Measurements from ENCODE around the gene LINGO3.

Gene LINGO3

DNA sequence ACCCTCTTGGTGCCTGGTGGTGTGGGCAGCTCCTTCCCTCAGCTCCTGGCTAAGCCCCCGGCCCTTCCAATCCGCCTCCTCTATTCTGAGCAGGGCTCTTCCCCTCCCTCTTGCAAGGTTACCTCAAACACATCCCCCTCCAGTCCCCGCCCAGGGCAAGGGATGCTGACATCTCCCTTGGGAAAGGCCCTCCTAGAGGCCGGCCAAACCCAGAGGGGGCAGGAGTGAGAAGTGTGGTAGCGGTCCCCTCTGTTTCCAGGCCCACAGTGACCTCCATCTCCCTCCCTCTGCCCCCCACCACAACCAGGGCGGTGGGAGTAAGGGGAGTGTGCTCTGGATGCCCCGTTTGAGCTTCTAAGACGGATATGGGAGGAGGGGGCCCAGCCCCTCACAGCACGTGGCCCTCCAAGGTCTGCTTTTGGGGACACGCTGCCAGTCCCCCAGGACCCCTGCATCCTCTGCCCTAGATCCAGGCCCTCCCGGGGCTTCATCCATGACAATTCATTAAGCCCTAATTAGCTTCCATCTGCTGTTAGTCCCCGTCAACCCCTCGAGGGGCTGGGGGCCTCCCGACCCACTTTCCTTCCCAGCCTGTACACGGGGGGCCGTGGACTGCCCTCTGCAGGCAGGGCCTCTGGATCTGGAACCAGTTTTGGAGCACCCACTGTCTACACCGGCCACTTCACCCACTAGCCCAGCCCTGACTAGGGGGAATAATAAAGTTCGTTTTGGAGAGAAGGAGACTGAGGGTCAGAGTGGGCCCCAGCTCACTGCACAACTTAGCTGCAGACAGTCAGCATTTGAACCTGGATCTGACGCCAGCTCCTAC is 2.3 kb downstream of the LINGO3 start:
- no peak for DNase-seq (ENCODE audit: low spot score)

DNA sequence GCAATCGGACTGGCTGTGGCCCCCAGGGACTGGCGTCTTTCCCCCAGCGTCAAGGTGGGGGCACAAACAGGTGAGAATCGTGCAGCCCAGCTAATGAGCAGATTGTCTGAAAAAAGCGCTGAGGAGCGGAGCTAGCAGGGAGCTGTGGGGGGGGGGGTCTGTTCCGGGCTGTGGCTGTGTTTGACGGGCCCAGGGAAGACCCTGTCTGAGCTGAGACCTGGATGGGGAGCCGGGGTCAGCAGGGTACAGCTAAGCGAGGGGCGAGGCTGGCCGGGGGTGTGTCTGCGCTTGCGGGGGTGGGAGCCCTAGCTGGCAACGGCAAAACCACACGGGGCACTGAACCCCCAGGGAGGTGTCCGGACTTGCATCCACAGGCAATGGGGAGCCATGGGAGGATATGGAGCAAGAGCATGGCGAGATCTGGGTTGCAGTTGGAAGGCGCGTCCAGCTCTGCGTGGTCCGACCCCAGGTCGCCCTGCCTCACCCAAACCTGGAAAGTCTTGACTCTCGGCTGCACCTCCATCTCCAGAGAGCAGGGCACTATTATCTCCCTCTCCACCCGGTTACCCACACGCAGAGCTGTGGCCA is 4.6 kb downstream of the LINGO3 start:
- DNase-seq (ENCODE audit: low spot score): no peak

DNA sequence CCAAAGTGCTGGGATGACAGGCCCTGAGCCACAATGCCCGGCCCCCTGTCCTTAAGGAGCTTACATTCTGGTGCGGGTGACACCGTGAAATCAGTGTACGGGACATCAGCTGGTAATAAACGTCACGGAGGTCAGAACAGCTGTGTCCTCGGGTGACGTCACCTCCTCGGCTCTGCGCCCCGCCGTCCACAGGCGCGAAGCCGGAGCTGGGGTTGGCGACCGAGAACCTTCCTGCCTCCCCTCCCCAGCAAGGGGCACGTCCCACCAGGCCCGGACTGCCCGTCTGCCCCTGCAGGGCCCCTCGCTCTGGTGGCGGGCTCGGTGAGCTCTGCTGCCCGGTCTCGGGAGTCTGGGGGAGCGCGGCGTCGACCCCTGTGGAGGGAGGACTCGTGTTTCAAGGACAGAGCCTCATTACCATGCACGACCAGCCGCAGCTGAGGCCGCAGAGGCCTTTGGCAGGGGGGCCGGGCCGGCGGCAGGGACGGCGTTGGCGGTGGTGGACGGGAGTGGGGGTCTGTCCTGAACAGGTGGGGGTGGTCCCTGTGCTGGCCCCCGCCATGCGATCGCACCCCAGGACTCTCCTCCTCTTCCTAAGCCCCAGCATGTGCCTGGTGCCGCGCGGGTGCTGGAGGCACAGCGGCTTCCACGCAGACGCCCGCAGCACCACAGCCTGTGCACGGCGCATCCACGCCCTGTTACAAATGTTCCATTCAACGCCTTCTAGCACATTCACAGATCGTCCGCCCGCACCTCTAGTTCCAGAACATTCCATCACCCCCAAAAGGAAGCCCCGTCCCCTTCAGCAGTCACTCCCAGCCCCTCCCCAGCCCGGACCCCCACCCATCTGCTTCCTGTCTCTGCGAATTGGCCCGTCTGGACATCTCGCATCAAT is 5.4 kb downstream of the LINGO3 start:
- no peak for DNase-seq (ENCODE audit: low spot score)

DNA sequence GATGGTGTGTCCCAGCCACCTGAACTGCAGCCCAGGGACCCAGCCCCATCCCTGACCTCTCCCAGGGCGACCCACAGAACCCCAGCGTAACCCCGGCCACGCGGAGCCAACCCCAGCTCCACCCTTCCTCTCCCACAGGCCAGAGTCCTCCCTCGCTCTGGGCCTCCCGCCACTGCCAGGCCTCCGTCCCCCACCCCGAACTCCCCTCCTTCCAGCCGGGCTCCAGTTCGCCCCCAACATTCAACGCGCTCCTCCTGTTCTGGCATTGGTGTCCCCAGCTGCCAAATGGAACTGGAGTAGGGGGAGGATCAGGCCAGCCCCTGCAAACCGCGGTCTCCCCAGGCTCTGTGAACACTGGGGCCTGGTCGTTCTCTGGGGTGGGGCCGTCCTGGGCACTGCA is 7.4 kb downstream of the LINGO3 start:
- DNase-seq (ENCODE audit: low spot score): no peak

DNA sequence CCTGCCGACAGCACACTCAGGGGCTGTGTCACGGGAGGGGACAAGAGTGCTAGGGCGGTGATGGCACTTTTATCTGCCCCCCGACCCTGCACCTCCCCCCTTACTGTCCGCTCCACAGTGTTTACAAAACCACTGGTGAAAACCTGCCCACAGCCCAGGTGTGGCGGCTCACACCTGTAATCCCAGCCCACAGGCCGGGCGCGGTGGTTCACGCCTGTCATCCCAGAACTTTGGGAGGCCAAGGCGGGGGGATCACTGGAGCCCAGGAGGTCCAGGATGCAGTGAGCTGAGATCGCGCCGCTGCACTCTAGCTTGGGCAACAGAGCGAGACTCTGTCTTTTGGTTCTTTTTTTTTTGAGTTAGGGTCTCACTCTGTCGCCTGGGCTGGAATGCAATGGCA is 11.8 kb downstream of the LINGO3 start:
- no peak for DNase-seq (ENCODE audit: low spot score)

DNA sequence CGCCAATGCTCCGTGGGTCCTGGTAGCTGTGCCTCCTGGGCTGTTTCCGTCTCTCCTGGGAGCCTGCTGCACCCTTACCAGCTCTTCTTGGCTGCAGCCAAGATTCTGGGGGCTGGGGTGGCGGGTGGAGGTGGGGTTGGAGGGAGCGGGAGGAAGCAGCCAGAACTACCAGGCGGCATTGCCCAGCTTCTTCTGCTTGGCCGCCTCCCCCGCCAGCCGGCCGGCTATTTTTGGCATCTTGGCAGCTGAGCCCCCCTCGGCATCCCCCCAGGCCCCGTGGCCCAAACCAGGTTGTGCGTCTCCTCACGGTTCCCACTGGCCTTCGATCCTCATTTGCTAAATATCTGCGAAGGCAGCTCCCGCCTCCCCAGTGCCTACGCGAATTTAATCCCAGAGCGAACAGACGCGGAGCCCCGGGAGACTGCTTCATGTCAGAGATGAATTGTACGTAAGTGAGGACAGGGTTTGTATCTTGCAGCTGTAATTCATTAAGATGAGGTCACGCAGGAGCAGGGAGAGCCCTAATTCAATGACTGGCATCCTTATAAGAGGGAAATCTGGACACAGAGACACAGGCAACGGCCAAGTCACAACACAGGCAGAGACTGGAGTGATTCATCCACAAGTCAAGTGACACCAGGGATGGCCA is 13.1 kb downstream of the LINGO3 start:
- no peak for DNase-seq (ENCODE audit: low spot score)

DNA sequence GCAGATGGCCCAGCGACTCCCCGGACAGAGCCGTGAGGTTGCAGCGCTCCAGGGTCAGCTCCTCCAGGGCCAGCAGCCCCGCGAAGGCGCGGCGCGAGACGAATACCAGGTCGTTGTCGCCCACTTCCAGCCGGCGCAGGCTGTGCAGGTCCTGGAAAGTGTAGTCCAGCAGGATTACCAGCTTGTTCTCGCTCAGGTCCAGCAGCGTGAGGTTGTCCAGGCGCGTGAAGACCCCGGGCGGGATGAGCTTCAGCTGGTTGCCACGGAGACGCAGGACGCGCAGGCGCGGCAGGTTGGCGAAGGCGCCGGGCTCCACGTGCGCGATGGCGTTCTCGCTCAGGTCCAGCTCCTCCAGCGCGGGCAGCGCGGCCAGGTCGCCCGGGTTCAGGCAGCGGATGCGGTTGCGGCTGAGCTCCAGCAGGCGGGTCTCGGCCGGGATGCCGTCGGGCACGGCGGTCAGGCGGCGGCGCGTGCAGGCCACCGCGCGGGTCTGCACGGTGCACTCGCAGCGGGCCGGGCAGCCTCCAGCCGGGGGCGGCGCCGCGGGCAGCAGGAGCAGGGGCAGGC is 16.7 kb downstream of the LINGO3 start:
- no peak for DNase-seq (ENCODE audit: low spot score)

DNA sequence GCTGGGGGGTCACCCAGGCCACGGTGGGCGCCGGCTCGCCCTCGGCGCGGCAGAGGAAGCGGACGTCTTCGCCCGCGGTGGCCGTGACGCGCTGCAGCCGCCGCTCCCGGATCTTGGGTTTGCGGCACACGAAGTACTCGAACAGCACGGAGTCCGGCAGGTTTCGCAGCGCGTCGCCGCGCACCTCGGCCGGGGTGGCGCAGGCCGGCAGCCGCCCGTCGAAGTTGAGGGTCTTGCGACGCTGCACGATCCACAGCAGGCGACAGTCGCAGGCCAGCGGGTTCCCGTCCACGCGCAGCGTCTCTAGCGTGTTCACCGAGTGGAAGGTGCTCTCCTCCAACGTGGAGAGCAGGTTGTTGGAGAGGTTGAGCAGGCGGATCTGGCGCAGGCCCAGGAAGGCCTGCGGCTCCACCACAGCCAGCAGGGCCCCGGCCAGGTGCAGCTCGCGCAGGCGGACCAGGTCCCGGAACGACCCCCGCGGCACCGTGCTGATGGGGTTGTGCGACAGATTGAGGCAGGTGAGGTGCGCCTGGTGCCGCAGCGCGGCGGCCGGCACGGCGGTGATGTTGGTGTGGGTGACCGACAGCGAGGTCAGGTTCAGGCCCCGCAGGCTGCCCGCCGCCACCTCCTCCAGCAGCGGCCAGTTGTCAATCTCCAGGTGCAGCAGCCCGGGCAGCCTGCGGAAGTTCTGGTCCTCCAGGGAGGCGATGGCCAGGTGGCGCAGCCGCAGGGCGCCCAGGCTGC is 17.3 kb downstream of the LINGO3 start:
- no peak for DNase-seq (ENCODE audit: low spot score)

DNA sequence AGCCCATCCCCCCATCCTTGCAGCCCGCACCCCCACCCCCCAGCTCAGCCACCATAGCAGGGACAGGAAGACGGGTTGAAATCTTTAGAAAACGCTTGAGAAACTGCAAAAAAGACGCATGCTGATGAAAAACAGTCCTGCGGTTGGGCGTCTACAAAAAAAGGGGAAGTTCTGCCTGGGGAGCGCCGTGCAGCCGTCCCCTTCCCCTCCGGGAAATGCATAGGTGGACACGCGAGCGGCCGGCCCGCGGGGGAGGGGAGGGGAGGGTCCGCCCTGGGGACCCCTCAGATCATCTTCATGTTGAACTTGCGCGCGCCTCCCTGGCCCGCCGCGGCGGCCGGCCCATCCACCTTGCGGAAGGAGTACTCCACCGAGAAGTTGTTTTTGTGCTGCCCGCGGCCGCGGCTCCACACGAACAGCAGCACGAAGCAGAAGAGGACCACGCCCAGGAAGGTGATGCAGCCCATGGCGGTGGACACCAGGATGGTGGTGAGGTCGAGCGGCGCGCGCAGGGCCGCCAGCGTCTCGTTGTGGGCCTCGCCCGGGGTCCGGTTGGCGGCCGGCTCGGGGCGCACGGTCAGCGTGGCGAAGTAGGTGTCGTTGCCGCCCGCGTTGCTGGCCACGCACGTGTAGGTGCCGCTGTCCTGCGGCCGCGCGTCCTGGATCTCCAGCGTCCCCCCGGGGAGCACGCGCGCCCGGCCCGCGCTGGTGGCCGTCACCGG is 18.1 kb downstream of the LINGO3 start:
- DNase-seq (ENCODE audit: low spot score): no peak

DNA sequence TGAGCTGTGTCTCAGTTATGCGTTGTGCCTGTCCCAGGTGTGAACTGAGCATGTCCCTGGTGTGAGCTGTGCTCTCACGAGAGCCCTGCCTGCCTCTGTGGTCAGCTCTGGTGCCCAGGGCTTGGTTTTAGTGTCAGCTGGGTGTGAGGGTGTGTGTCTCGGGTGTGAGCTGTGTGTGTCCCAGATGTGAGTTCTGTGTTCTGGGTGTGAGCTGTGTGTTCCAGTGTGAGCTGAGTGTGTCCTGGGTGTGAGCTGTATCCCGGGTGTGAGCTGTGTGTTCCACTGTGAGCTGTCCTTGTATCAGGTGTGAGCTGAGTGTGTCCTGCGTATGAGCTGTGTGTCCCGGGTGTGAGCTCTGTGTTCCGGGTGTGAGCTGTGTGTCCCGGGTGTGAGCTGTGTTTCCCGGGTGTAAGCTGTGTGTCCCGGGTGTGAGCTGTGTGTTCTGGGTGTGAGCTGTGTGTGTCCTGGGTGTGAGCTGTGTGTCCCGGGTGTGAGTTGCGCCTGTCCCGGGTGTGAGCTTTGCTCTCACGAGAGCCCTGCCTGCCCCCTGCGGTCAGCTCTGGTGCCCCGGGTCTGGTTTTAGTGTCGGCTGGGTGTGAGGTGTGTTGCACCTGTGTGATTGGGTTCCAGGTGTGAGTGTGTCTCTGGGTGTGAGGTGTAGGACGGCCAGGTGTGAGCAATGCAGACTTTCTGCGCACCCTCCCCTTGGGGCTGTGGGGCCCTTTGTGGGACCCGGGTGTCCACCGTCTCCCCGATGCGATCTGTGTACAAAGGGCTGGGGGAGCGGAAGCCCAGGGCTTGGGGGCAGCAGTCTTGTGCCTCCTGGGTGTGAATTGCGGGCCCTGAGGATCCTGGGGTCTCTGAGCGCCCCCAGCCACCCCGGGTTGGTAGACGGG is 18.9 kb downstream of the LINGO3 start:
- DNase-seq (ENCODE audit: low spot score): no peak

DNA sequence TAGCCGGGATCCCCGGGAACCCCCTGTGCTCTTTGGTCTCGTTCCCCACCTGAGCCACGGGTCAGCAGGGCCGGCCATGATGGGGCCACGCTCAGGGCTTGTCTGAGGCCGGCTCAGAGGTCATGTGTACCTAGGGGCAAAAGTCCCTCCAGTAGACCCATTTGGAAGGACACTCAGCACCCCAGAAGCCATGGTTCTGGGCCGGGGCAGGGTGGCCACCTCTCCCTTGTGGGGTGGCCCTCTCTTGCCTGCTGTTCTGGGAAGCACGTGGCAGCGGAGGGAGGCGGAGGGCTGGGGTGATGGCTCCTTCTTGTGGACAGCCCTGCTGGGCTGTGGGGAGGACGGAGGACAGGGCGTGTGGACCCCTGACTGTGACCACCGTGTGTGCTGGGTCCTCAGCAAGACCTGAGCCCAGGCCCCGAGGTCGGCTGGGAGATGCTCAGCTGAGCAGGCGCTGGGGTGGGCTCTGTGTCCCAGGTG is 19.6 kb downstream of the LINGO3 start:
- no peak for DNase-seq (ENCODE audit: low spot score)

DNA sequence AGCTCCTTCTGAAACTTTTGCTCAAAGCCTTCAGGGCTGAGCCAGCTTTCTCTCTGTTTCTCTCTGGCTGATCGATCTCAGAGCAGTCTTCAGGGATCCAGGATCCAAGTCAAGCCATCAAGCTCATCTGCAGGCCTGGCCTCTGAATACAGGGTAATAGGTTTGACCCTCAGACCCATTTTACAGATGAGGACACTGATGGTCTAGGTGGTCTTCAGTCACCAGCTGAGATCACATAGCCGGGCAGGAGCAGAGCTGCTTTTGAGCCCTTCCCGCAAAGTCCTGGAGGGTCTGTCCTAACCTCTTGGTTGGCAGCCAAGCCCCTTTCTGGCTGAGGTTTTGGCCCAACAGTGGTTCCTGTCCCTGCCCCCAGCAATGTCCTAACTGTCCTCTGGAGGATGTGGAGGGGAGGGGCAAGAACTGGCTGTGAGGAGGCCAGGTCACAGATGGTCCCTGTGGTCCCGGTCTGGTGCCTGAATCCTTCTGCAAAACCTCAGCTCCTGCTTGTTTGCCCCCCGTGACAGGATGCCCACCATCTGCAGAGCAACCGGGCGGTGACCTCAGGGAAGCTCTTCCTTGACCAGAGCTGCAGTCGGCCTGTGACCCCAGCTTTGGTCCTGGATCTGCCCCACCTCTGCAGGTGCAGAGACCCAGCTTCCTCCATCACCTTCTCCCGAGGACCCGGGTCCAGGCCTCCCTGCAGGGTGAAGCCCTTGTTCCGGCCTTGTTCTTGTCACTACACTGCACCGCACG is 20.2 kb downstream of the LINGO3 start:
- DNase-seq (ENCODE audit: low spot score): no peak

DNA sequence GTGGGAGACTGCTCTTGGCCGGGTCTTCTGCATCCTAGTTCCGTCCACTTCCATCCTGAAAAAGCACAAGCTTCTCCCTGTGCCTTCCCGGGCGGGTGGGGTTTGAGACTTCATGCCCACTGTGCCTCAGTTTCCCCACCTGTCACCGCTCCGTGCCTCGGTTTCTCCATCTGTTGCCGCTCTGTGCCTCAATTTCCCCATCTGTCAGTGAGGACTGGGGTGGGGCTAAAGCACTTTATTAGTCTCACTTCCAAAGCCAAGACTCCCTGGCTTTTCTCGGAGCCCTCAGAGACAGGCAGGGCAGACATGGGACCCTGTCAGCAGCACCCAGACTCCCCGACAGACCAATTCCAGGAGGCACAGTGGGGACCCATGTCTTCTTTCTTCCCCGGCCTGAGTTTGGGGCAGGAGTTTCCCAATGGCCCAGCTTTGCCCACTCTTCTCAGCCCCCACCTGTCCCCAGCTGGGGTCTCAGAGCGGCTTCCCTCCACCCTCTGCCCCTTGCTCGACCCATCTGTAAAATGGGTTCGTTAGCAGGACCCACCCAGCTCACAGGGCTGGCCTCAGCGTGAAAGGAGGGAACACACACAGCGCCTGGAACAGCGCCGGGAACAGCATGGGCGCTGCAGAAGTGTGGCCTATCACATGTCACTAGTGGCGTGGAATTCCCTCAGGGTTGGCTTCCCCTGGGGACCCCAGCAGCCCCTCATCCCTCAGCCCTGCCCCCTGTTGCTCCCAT is 21.4 kb downstream of the LINGO3 start:
- DNase-seq (ENCODE audit: low spot score): no peak

DNA sequence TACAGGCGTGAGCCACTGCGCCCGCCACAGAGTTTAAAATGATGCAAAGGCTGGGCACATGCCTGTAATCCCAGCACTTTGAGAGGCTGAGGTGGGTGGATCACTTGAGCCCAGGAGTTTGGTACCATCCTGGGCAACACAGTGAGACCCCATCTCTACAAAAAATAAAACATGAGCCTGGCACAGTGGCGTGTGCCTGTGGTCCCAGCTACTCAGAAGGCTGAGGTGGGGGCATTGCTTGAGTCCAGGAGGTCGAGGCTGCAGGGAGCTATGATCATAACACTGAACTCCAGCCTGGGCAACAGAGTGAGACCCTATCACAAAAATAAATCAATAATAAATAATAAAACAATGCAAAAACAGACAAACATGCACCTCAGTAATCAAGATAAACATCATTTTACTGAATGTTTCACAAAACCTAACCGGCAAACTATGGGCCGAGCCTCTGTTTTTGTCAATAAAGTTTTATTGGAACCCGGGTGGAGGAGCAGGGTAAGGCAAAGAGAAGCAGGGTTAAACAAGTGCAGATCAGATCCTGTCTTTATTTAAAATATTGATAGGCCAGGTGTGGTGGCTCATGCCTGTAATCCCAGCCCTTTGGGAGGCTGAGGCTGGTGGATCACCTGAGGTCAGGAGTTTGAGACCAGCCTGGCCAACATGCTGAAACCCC is 24.0 kb downstream of the LINGO3 start:
- no peak for DNase-seq (ENCODE audit: low spot score)

DNA sequence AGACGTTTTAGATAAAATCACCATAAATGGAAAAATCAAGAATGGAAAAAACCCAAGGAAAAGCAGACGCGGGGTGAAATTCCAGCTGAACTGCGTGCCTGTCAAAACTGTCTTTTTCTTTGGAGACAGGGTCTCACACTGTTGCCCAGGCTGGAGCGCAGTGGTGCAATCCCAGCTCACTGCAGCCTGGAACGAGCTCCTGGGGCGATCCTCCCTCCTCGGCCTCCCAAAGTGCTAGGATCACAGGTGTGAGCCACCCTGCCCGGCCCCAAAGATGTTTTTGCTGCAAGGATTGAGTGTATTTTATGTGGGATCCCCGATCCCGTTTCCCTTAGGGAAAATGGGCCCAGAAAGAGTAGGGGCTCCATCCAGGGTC is 25.1 kb downstream of the LINGO3 start:
- DNase-seq (ENCODE audit: low spot score): no peak

DNA sequence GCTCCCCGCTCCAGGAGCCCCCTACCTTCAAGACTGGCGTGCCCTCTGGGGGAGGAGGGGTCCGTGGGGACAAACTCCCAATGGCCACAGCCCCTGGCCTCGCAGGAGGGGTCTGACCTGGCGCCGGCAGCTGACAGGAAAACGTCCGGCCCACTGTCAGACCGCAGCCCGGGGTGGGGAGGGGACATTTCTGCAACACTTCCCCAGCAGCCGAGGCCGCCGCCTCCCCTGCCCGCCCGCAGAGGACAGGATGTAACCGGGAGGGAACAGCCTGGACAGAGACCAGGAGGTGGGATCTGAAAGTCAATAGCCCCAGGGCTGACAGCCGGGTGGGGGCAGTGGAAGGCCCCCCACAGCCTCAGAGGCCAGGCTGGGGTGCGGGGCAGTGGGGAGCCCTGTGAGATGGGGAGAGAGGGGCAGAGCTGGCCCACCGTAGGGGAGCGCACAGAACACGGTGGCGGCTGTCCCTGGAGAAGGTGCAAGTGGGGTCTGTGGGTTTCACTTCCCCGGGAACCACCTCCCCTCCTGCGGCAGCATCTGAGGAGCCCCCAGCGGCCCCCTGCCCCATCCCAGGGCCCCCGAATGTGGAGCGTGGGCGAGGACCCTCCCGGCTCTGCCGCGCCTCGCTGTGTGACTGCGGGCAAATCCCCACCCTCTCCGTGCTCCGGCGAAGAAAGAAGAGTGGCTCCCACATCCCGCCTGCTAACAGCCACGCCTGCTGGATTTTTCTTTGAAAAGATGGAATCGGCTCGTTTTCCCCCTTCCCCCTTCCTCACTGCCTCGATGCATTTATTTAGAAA is 25.7 kb downstream of the LINGO3 start, which contains the start of gene PEAK3:
Gene PEAK3 (minus strand): TSS at position 114 of the 800 bp plus-strand sequence. CDS start 1,244 bp downstream, outside the sequence.
- DNase-seq (ENCODE audit: low spot score): no peak

Data from hematopoietic multipotent progenitor cell treated with erythropoietin and hydrocortisone succinate and interleukin-3 and kit ligand, for 15 days (in vitro differentiated cells).